HL-60/S4 treated with retinoic acid at 250 ng/mL for 4 days and 3 days (cell line): ENCODE results near the gene ITM2C.

Experiments
- in situ Hi-C: fragments of 300-500 bp; cut with MboI; formaldehyde crosslinking; loops from 2 replicates; pipeline ENCODE4 v1.7.0; 2022; ENCODE audit warnings: low sequenced_read_pairs

Gene ITM2C

GRCh38 chr2:230864605-230865306, at the start of gene ITM2C:
TSS of gene ITM2C (plus strand) at chr2:230864942. CDS start at chr2:230865026, 84 bp downstream.
- in situ Hi-C loops, result no loop called here

GRCh38 chr2:230815088-230815487, 49.7 kb upstream of the ITM2C start:
- in situ Hi-C loops, result no loop called here

- in situ Hi-C loops, result no loop called here
These were observed 48.0 kb upstream of the ITM2C start for GRCh38 chr2:230816735-230817134.

GRCh38 chr2:230819433-230819832, 45.3 kb upstream of the ITM2C start:
- in situ Hi-C loops, result no loop called here

- in situ Hi-C loops, result no loop called here
These were observed 43.3 kb upstream of the ITM2C start for GRCh38 chr2:230821261-230821990.

- in situ Hi-C loops, result no loop called here
These were observed 42.7 kb upstream of the ITM2C start for GRCh38 chr2:230821991-230822520.

GRCh38 chr2:230823264-230823964, 41.3 kb upstream of the ITM2C start:
- in situ Hi-C loops, result no loop called here

- in situ Hi-C loops, result no loop called here
These were observed 40.2 kb upstream of the ITM2C start for GRCh38 chr2:230824406-230824978.

GRCh38 chr2:230825354-230825753, 39.4 kb upstream of the ITM2C start:
- in situ Hi-C loops, result no loop called here

- in situ Hi-C loops, result no loop called here
These were observed 36.9 kb upstream of the ITM2C start for GRCh38 chr2:230827774-230828271.

GRCh38 chr2:230828272-230828961, 36.3 kb upstream of the ITM2C start:
- in situ Hi-C loops, result no loop called here

- in situ Hi-C loops, result no loop called here
These were observed 35.4 kb upstream of the ITM2C start for GRCh38 chr2:230829293-230829692.

GRCh38 chr2:230829959-230830358, 34.8 kb upstream of the ITM2C start:
- in situ Hi-C loops, result loop anchor here (10.0 kb wide), 1 partner anchor 155 kb away; no protein-coding TSS in a partner anchor

- in situ Hi-C loops, result loop anchor here (10.0 kb wide), 1 partner anchor 154 kb away; no protein-coding TSS in a partner anchor
These were observed 34.3 kb upstream of the ITM2C start for GRCh38 chr2:230830428-230830827.

GRCh38 chr2:230840301-230840700, 24.4 kb upstream of the ITM2C start:
- in situ Hi-C loops, result no loop called here

- in situ Hi-C loops, result no loop called here
These were observed 22.3 kb upstream of the ITM2C start for GRCh38 chr2:230842473-230842872.

GRCh38 chr2:230843132-230843531, 21.6 kb upstream of the ITM2C start:
- in situ Hi-C loops, result no loop called here

GRCh38 chr2:230846360-230846759, 18.4 kb upstream of the ITM2C start:
- in situ Hi-C loops, result no loop called here

- in situ Hi-C loops, result no loop called here
These were observed 16.8 kb upstream of the ITM2C start for GRCh38 chr2:230847883-230848388.
